ENCODE results near the gene TAF6L.
A peak's percentile ranks its signal among the peaks of the same experiment; 100 is the strongest.
"Not testable (repeated sequence)": the region's sequence is repeated elsewhere in the genome, so short reads cannot be mapped to it uniquely, and the experiment has no call there.

TAF6L gene

DNA sequence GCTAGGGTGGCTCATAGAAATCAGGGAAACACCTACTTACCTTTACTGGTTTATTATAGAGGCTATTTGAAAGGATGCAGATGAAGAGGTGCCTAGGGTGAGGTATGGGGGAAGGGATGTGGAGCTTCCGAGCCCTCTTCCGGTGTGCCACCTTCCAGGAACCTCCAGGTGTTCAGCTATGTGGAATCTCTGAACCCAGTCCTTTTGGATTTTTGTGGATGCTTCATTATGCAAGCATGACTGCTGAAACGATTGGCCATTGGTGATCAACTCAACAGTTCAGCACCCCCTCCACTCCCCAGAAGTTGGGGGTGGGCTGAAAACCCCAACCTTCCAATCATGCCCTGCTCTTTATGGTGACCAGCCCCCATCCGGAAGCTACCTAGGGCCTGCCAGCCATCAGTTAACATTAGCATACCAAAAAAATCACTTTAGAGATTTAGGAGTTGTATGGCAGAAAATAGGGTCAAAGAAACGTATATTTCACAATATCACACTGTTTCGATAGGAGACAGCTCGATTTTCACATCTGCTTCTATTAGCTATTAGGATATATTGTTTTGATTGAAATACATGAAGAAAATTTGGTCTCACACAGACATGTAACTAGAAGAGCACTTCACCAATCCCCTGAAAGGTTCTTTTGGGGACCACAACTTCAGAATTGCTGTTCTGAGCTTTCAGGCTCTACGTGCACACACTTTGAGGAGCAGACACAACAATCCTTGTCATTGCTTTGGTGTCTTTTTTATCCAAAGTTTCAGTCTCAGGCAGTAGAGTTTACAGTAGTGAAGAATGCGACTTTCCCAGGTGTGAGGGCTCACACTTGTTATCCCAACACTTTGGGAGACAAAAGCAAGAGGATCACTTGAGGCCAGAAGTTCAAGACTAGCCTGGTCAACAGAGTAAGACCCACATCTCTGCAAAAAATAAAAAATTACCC, 13.1 kb upstream of the TAF6L start:
- DNase-seq (ENCODE audit: low read depth in 2 of 3, low spot score in 1 of 3) = no peak

DNA sequence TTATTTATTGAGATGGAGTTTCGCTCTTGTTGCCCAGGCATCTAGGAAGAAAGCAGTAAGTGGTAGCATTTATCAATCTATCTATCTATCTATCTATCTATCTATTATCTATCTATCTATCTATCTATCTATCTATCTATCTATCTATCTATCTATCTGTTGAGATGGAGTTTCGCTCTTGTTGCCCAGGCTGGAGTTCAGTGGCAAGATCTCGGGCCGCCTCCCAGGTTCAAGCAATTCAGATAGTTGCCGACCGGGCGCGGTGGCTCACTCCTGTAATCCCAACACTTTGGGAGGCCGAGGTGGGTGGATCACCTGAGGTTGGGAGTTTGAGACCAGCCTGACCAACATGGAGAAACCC, 10.3 kb upstream of the TAF6L start:
- DNase-seq (ENCODE audit: low read depth in 2 of 3, low spot score in 1 of 3) = not testable (repeated sequence)

DNA sequence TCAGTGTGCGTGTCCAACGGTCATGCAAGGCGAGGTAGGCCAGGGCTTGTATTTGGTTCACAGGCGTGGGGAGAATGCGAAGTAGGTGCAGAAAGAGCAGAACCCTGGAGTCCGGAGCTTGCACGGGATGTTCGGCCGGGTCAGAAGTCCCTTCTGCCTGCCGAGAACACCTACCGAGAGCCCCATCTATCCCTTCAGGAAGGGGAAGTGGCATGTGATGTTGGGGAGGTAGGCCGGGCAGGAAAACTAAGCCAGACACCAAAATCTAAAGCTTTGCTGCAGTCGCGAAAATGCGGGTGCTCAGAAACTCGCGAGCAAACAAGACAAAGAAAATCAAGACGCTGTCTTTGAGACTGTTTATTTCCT, 435 bp upstream of the TAF6L start:
- DNase-seq (ENCODE audit: low read depth in 2 of 3, low spot score in 1 of 3) = no peak

DNA sequence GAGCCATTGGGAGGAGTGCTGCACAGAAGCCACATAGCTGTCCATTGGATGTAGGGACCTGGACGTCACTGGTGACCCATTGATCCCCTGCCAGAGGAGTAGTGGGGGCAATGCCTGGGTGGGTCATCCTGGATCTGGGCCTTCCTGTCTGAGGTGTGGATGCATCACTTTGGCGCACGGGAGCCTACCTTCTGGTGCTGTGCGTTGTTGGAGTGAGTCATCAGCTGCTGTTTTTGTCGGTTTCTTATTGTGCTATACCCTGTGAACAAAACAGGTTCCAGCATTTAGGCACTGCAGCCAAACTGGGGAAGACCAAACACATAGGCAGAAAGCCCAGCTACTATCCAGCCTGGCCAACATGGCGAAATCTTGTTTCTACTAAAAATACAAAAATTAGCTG, 3.2 kb downstream of the TAF6L start:
- DNase-seq (ENCODE audit: low read depth in 2 of 3, low spot score in 1 of 3) = no peak

DNA sequence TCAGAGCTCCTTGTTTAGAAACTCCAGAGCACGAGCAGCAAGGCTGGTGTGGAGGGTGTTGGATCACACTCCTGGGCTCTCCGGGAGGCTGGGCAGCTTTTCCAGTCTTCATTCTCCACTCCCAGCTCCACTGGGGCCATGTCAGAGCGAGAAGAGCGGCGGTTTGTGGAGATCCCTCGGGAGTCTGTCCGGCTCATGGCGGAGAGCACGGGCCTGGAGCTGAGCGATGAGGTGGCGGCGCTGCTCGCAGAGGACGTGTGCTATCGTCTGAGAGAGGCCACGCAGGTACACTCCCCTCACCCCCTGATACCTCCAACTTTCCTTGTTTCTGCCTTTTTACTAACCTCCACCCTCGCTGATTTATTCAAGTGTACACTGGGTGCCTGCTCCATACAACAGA, 4.5 kb downstream of the TAF6L start:
- DNase-seq (ENCODE audit: low read depth in 2 of 3, low spot score in 1 of 3) = no peak

DNA sequence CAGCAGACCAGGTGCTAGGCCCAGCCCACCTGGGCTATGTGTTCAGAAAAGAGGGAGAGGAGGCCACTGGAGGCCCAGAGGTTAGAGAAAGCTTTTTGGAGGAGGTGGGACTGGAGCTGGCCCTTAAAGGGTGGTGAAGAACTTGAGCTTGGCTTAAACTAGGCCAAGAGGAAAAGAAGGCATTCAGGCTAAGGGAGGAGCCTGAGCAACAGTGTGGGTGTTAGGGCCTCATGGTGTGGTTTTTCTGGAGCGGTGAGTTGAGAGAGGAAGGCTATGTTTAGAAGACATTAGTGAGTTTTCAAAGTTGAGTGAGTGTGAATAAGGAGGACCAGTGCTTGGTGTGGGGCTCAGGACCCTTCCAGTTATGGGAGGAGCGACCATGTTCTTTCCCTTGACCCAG, 6.2 kb downstream of the TAF6L start:
- no peak for DNase-seq (ENCODE audit: low read depth in 2 of 3, low spot score in 1 of 3)

DNA sequence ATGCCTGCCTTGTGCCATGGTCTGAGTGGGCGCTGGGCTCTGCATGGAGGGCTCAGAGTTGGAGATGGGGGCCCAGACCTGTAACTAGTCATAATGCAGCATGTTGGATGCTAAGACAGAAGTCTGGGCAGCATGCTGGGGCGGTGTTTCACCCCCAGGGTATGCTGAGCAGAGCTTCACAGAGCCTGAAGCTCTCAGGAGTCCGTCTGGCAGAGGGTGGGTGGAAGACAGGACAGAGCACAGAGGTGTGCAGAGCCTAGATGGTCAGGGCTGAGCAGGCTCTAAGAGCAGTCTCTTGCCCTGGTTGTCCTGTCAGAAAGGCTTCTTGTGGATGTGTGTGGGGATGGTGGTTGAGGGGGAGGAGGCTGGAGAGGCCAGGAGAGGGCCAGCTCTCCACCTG, 7.2 kb downstream of the TAF6L start:
- DNase-seq (ENCODE audit: low read depth in 2 of 3, low spot score in 1 of 3) = no peak

DNA sequence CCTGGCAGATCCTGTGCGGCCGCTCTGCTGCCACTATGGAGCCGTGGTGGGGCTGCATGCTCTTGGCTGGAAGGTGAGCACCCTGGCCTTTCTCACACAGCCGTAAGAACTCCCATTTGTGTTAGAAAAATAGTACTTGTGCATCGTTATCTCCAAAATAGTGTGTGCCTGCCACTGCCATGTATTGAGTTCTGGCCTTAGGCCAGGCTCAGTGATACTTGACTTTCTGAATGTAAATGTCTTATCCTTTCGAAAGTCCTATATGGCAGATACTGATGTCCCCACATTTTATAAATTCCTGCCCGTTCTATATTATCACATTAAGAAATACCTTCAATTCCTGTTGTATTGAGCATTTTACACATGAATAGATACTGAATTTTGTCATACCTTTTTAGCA, 11.6 kb downstream of the TAF6L start:
- no peak for DNase-seq (ENCODE audit: low read depth in 2 of 3, low spot score in 1 of 3)

DNA sequence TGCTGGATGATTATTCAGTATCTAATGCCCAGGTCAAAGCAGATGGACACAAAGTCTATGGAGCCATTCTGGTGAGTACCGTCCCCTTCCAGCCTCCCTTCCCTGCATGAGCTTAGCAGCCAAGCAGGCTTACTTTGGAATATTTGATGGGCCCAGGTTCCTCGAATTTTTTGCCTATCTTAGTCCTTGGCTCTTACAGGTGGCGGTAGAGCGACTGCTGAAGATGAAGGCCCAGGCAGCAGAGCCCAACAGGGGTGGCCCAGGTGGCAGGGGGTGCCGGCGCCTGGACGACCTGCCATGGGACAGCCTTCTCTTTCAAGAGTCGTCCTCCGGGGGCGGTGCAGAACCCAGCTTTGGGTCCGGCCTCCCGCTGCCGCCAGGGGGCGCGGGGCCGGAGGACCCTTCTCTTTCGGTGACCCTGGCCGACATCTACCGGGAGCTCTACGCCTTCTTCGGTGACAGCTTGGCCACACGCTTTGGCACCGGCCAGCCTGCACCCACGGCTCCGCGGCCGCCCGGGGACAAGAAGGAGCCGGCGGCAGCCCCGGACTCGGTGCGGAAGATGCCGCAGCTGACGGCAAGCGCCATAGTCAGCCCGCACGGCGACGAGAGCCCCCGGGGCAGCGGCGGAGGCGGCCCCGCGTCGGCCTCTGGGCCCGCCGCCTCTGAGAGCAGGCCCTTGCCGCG, 15.3 kb downstream of the TAF6L start:
- DNase-seq (ENCODE audit: low read depth in 2 of 3, low spot score in 1 of 3) = peak; percentile 73 to 79 (median 77)

DNA sequence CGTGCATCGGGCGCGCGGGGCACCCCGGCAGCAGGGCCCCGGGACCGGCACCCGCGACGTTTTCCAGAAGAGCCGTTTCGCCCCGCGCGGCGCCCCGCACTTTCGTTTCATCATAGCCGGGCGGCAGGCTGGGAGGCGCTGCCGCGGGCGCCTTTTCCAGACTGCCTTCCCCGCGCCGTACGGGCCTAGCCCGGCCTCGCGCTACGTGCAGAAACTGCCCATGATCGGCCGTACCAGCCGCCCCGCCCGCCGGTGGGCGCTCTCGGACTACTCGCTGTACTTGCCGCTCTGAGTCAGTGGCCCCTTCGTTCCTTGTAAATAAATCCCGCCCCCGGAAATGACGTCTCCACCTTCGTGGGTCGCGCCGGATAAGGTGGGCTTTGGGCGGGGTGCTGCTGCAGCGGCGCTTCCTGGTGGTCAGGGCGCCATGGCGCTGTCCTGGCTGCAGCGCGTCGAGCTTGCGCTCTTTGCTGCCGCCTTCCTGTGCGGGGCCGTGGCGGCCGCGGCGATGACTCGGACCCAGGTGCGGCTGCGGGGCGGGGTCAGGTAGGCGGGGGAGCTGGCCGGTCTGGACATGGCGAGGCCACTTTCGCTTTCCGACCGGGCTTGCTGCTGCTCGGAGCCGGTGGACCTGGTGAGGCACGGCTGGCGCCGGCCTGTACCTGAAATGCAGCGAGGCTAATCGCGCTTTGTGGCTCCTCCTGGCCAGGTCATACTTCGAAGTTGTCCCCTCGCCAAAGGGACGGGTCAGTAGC, 16.0 kb downstream of the TAF6L start, which contains the start of gene TMEM179B:
Gene TMEM179B (plus strand): TSS at position 398 of the 755 bp plus-strand sequence. CDS start 30 bp downstream, at position 428.
- DNase-seq (ENCODE audit: low read depth in 2 of 3, low spot score in 1 of 3) = peak; percentile 96 to 97 (median 97)

DNA sequence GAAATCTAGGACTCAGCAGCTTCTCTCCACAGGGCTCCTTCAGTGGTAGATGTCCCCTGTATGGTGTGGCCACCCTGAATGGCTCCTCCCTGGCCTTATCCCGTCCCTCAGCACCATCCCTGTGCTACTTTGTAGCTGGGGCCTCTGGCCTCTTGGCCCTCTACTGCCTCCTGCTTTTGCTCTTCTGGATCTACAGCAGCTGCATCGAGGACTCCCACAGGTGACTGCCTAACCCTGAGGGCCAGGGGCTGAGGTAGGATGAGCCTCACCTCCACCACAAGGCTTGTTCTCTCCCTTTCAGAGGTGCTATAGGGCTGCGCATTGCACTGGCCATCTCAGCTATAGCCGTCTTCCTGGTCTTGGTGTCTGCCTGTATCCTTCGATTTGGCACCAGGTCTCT, 17.8 kb downstream of the TAF6L start:
- no peak for DNase-seq (ENCODE audit: low read depth in 2 of 3, low spot score in 1 of 3)

DNA sequence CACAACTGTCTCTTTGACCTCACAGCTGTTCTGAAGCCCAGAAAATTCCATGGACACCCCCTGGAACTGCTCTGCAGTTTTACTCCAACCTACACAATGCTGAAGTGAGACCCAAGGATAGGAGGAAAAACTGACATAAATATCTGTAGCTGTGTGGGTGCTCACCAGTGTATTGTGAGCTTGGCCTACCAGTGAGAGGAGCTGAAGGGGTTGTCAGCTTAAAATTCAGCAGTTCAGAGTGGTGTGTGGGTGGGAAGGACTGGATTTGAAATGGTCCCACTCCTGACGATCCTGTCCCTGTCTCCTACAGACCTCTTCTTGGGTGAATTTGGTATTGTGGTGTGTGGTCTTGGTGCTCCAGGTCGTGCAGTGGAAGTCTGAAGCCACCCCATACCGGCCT, 18.4 kb downstream of the TAF6L start:
- DNase-seq (ENCODE audit: low read depth in 2 of 3, low spot score in 1 of 3) = no peak

DNA sequence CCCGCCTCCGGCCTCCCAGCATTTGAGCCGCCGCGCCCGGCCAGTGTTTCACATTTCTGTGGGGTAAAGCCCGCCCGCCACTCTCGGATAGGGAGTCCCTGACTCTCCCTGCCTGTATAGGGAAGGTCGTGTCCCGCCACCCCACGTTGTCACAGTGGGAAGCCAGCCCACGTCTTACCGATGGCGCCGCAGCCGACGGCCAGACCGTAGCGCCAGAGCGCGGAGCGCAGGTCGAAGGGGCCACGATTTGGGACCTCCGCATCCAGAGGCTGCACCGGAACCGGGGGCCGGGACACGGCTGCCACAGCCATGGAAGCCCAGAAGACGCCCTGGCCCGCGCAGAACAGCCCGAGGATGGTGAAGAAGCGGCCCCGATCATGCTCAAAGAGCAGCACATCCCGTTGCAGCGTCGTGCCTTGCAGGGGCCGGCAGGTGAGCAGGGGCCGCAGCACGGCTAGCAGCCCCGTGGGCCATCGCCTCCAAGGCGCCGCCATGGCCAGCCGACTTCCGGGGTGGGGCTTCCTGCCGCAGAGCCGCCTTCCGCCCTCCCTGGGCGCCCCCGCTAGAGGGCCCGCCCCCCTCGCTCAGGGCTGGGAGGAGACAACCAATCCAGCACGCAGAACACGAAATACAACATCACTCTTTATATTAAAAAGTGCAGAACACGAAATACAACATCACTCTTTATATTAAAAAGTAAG, 20.5 kb downstream of the TAF6L start, which contains the start of gene TMEM223:
Gene TMEM223 (minus strand): TSS at position 506 of the 701 bp plus-strand sequence. CDS start 12 bp downstream, at position 494.
- peak; percentile 77 to 88 (median 84) for DNase-seq (ENCODE audit: low read depth in 2 of 3, low spot score in 1 of 3)

DNA sequence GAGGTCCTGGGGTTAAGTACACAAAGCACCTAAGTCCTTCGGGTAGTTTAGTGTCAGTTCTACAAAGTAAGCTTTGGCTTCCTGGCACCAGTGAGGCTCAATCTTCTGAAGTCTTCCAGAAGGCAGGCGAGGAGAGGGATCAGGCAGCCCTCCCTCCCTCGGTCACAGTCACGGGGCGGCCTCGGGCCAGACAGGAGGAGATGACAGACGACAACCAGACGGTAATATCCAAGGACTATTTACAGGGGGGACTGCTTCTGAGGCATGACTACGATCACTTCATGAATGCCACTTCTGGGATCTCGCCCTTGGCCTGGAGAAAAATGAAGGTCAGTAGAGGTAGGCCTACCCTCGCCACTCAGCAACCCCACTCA, 21.0 kb downstream of the TAF6L start:
- no peak for DNase-seq (ENCODE audit: low read depth in 2 of 3, low spot score in 1 of 3)

DNA sequence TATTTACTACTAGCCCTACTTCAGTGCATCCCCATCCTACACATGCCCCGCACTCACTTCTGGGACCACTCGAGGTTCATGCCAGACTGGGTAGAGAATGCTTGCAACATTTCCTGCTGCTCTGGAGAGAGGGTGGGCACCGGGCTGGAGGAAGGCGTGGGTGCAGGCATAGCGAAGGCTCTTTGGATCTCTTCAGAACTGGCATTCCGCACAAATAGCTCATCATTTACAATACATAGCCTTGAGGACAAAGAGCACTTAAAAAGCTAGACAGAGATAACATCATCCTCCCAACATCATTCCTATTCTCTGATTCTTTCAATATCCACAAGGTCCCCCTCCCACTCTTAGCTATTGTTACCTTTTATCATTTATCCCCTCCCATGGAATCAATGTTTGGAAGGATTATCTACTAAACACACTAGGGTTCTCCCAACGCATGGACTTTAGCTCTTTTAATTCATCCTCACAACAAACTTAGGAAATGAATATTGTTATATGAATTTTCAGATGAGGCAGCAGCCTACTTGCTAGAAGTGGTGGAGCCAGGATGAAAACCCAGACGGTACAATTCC, 23.1 kb downstream of the TAF6L start:
- DNase-seq (ENCODE audit: low read depth in 2 of 3, low spot score in 1 of 3) = no peak

DNA sequence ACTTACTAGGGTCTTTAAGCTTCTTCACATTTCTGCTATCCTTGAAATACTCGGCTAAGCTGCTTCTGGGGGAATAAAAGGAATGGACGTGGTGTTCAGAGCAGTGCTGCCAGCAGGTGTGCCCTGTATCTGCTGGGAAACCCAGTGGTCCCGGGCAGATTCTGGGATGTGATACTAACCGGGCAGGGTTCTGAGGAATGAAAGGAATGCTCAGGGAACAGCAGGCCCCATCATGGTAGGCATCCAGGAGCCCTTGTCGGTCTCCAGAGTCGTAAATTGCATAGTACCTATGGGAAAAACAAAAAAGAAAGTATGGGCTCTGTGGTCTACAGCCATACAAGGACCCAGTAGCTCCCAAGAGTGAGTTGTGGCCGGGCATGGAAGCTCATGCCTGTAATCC, 25.1 kb downstream of the TAF6L start:
- no peak for DNase-seq (ENCODE audit: low read depth in 2 of 3, low spot score in 1 of 3)

DNA sequence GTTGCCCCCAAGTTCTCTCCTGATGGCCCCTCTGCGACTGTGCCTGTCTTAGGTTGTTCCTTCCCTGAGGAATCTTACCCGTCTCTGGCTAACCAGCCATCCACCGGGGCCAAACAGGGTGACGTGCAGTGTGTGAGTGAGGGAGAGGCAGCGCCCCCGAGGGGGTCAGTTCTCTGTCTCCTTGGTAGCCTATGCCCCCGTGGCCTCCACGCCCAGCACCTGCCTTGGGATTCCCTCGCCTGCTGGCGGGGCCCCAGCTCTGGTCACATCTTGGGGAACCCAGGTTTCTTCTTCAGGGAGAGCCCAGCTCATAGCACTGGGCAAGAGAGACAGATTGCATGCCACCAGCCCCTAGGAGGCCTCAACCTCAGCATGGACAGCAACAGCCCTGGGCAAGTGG, 28.3 kb downstream of the TAF6L start:
- no peak for DNase-seq (ENCODE audit: low read depth in 2 of 3, low spot score in 1 of 3)

DNA sequence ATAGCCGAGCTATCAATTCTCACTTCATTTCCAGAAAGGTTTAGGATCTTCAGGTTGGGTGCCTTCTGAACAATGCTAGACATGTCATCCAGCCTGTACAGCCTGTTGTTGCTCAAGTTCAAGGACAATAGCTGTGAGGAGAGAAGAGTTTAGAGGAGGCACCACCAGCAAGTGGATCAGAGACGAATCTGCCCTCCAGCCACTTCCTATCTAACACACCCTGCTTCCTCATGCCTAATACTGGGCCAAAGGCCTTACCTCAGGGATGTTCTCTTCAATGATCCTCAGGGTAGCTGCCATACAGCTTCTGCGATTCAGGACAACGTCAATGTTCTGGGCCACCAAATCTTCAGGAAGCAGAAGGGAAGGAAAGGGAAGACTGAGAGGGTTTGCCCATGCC, 29.9 kb downstream of the TAF6L start:
- no peak for DNase-seq (ENCODE audit: low read depth in 2 of 3, low spot score in 1 of 3)

DNA sequence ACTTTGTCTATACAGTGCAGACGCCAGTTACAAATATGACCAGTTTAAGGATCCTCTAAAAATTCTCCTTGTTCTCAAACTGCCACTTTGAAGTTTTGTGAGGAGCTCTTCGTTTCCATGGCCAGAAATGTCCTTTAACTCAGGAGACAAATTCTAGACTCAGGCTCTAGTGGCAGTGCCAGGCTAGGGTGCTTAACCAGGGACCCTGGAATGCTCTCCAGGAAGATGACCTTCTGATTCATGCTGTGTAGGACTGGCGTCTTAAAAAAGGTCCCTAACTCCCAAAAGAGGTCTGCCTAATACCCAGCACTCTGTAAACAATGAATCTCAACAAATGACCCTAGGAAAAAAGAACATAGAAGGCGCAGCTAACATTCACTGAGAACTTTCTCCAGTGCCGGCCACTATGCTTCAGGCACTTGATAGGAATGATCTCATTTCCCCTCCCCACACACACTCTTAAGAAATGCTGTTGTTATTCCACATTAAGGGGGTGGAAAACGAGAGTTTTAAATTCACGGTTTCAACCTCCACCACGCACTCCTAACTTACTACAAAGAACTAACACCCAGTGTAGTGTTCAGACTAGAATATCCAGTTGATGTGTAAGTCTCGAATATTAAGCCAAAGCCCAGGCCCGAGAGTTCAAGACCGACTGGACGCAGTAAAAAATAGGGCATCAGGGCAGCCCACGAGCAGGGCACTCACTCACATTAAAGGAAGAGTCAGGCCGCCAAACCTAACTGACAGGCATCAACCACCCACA, 33.3 kb downstream of the TAF6L start:
- DNase-seq (ENCODE audit: low read depth in 2 of 3, low spot score in 1 of 3) = peak in 1 of 3 donors; percentile 25
